Stimulated activated CD8-positive, alpha-beta memory T cell treated with anti-CD3 and anti-CD28 coated beads, Interleukin-15, amount 100 ng/mL, for 48 hours (primary cell): Measurements from ENCODE around the gene BPIFB2.

Experiments
- DNase-seq, 2 donors: peaks; one replicate each; pipeline ENCODE4 v3.0.0-alpha.2; 2020; ENCODE audit warnings: low read depth in 2 of 2

Gene BPIFB2

GRCh38 chr20:32985596-32985995, 21.9 kb upstream of the BPIFB2 start:
- no peak for DNase-seq

DNA sequence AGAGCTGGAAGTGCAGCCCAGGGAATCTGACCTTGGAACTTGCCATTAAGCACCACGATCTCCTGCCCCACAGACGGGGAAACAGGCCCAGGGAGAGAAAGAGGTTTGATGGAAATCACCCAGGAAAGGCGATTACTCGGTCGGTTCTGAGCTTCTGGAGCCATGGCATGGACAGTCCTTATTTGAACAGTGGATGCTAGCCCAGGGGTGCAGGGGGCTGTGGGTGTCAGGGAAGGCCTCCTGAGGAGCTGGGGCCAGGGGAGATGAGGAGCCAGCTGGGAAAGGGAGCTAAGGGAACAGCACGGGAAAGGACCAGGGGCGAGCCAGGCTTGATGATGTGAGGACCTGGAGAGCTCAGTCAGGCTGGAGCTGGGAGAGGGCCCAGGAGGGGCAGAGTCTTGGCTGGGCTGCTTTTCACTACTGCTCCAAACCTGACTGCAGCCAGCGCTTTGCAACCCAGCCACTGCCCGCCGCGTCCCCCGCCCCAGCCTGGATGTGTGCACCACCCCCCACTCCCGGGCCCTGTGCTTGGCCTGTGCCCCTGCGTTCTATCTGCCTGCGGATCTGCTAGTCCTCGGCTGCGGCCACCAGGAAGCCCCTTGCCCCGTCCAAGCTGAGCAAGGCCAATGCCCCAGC, 21.1 kb upstream of the BPIFB2 start:
- DNase-seq, result no peak

- DNase-seq, result no peak
These were observed 20.3 kb upstream of the BPIFB2 start for GRCh38 chr20:32987044-32987825.

DNA sequence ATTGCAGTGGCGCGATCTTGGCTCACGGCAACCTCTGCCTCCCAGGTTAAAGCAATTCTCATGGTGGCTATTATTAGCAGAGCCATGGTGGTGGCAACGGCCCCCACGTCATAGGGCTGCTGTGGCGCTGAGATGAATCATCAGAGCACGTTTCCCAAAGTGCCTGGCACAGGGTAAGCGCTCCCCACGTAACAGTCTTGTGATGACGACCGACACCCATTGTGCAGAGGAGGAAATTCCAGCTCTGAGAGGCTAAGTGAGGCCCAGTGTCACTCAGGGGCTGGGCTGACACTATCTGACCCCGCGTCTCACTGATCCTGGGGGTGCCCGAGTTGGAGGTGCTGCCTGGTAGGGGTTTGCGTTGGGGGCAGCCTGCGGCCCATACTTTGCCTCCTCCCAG, 19.5 kb upstream of the BPIFB2 start:
- no peak for DNase-seq

GRCh38 chr20:32989507-32990283, 17.8 kb upstream of the BPIFB2 start:
- DNase-seq, result no peak

- no peak for DNase-seq
These were observed 17.1 kb upstream of the BPIFB2 start for GRCh38 chr20:32990426-32990825.

DNA sequence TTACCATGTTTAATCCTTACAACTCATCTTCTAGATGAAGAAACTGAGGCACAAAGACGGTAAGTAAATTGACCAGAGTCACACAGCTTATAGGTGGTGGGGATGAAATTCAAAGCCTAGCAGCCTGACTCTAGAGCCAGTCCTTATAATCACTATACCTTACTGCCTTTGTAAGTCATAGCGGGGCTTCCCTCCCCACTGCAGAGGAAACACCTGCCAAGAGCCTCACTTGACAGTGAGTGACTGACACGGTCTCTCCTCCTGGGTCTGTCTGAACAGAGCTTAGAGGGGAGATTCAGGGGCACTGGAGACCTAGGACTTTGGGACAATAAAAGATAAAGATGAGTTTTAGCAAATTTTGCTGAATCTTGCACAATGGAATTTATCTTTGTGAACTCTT, 16.1 kb upstream of the BPIFB2 start:
- no peak for DNase-seq

DNA sequence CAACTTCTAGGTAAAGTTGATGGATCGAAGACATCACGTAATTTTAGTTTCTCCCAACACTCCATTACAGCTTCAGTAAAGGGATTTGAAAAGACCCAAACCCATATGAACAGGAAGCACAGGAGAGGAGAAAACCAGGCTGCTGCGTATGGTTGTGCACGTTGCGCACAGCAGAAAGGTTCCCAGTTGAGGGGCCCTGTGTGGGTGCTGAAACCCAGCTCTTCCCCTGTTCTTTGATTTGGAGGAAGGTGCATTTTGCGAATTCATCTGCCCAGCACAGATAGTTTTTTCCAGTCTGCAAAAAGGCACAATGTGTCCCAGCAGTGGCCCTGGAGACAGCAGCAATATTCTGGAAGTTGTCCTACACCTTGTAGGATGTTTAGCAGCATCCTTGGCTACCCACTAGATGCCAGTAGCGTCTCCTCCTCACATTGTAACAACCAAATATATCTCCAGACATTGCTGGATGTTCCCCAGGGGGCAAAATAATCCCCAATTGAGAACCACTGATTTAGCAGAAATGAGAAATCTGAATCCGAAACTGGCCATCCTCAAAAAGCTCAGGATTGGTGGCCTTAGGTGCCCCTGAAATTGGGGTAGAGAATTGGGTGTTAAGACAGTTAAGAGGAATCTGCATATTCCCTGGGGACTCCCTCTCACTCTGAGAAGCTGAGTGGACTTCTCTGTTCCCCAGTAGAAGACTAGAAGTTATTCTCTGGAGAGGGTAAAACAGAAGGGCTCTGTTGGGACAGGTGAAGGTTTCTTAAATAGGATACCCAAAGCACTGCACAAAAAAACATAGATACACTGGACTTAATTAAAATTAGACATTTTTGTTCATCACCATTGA, 15.5 kb upstream of the BPIFB2 start:
- DNase-seq, result no peak

DNA sequence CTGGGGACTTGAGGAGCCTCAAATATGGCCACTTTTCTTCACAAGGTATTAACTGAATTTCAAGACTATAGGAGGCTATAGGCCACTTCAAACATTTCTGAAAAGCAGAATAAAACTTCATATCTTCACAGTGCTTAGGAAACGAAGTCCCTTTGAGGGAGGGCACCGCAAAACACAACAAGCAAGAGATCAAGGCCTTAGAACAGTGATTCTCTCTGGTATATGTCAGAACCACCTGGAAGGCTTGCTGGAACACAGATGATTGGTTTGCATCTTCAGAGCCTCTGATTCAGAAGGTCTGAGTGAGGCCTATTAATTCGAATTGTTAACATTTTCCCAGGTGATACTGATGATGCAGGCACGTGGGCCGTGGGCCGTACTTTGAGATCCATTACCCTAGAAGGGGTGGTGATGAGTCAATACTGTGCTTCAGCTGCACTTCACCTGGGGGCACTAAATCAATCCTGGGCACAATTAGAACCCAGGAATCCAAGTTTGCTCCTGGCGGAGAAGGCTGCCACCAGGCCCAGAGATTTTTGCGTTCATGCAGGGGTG, 13.9 kb upstream of the BPIFB2 start:
- DNase-seq, result no peak

GRCh38 chr20:32995802-32996201, 11.7 kb upstream of the BPIFB2 start:
- no peak for DNase-seq

DNA sequence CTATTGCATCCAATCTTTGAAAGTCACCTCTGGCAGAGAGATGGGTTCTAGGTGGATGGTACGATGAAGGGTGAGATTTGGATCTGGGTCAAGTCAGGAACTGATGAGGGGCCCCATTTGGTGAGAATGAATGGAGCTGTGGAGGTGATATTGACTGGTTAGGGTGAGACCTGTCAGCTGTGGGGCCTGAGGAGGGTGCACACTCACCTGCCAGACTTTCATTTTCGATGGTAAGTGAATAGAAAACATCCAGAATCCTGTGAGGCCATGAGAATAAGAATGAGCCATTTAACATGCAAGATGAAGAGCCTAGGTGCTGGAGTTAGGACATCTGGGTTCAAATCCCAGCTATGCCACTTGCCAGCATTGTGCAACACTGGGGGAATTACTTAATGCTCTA, 10.1 kb upstream of the BPIFB2 start:
- no peak for DNase-seq

DNA sequence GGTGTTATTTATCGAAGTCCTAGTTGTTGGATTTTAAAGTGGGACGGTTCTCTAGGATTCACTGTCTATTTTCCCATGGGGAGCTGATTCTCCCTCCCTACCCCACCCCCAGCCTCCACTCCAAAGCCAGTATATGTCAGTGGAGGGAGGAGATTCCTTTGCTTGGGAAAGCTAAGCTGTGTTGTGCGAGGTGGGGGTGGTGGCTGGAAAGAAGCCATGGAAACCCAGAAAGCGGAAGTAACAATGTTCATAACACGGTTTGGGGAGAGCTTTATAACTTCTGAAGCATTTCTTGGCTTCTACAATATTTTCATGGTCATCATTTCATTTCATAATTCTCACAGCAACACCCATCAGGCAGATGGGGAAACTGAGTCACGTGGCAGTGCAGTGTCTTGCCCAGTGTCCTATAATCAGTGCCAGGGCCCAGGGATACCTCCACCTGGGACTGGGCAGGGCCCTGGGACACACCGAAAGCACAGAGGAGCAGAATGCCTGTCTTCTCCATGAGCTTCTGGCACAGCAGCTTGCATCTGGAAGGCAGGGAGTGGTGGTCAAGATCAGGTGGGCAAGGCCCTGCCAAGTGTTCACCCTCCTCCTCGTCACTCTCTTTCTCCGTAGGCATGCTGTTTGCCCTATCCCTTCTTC, 7.8 kb upstream of the BPIFB2 start:
- no peak for DNase-seq

- DNase-seq, result no peak
These were observed 6.6 kb upstream of the BPIFB2 start for GRCh38 chr20:33000802-33001466.

DNA sequence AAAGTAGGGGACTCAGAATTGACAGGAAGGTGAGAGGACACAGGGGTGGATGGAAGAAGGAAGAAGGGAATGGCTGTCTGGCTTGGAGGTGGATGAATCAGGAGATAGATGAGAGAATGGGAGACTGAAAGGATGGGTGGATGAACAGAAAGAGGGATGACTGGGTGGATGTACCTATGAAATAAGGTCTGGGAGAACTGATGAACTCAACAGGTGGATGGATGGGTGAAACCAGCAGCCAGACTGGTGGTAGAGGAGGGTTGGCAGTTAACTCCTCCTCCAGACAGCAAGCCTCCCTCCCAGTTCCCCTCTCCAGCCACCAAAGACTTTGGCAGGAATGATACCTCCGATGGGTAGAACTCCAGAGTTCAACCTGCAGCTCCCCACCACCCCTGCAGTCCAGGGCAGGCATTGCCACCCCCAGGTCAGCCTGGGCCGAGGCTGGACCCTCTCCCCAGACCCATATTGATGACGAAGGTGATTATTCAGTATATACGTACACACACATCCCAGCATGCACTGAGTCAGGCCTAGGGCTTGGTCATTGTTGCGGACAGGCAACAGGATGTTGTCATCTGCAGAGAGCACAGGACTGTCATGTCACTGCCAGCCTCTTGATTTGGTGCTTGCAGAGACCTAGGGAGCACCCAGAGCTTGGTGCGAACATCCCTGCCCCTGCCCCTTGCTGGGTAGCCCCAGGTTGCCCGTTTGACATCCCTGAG, 5.3 kb upstream of the BPIFB2 start:
- DNase-seq, result no peak

- DNase-seq, result no peak
These were observed 3.3 kb upstream of the BPIFB2 start, which contains the start of gene SUN5 for GRCh38 chr20:33004141-33004751. TSS of gene SUN5 (minus strand) at chr20:33004433. CDS start at chr20:33004340, 93 bp downstream.

DNA sequence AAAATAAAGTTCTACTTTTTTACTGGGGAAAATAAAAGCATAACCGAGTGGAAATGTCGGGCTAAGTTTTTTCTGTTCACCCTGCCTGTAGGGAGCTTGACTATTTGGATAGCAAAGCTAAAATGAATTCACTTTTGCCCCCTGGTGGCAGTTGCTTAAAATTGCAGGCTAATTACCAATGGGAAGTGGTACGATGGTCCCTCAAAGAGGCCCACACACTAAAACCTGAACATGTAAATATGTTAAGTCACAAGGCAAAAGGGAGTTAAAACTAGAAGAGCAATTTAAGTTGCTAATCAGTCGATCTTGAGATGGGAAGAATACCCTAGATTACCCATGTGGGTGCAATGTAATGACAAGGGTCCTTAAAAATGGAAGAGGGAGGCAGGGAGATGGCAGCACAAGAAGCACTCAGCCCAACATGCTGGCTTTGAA, 2.4 kb upstream of the BPIFB2 start:
- DNase-seq, result no peak

DNA sequence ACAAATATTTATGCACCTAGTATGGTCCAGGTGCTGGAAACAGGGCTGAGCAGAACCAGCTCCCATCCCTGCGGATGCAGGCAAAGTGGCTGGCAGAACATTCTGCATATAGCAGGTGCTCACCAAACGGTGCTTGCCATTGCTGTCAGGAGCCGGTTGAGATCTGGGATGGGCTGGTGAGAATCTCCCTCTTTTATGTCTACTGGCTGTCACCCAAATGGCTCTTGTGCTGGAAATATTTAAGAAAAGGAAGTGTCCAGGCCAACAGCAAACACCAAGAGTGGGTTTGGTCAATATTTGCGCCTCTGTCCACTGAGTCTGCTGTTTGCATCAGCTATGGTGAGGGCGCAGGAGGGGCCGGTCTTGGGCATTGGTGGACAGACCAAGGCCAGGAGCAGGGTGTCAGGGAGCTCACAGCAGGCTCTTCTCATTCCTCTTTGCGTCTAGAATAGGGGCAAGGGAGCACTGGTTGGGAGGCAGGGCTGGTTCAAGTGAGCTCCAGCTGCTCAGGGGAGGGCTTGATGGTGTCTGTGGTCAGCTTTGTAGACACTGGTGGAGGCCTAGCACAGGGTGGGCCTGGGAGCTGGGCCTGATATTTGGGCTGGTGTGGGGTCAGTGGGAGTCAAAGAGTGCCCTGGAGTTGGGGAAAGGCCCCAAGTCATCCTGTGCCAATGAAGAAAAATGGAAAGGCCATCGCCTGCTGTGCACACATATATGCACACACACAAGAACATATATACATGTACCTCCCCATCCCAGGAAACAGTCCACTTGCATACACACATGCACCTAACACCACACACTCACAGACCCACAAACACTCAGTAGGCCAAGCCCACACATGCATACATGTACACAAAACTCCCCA, 1.4 kb upstream of the BPIFB2 start:
- no peak for DNase-seq

DNA sequence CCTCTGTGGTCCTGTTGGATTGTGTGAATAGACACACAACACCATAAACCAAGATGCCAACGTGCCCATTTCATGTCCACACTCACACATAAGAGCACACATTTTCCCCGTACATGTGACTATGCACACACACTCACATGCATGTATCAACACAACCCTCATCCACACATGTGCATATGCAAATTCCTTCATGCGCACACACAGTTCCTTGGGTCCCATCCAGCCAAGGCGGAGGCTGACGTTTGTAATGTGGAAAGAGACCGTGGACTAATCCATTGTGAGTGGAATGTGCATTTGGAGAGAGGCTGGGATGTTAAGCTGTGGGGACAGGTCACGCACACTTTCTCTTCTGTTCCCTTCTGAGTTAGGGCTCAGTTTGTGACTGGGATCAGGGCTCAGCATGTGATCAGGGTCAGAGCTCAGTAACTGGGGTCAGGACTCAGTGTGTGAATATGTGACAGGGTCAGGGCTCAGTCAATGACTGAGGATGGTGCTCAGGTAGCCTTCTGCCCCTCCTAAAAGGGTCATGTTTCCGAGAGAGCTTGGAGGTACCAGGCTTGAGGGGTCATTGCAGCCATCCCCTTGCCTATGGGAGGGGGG, 628 bp upstream of the BPIFB2 start:
- no peak for DNase-seq
